OCI-LY3 (cell line): ENCODE data around the gene MEN1.

Experiments
- EZH2phosphoT487 ChIP-seq: fragments of 200-600 bp; shearing (Covaris generic); IDR thresholded peaks from 2 replicates; pipeline ENCODE4 v1.6.1; 2018; ENCODE audit warnings: antibody characterized with exemption, mixed run types, low read depth
- TF ChIP-seq, protein P1 (sequence below): fragments of 200-600, 300-600 bp; sonication (generic); IDR thresholded peaks from 2 replicates; pipeline ENCODE4 v1.5.1; 2014; ENCODE audit warnings: antibody characterized with exemption, low read length, low read depth

DNA sequence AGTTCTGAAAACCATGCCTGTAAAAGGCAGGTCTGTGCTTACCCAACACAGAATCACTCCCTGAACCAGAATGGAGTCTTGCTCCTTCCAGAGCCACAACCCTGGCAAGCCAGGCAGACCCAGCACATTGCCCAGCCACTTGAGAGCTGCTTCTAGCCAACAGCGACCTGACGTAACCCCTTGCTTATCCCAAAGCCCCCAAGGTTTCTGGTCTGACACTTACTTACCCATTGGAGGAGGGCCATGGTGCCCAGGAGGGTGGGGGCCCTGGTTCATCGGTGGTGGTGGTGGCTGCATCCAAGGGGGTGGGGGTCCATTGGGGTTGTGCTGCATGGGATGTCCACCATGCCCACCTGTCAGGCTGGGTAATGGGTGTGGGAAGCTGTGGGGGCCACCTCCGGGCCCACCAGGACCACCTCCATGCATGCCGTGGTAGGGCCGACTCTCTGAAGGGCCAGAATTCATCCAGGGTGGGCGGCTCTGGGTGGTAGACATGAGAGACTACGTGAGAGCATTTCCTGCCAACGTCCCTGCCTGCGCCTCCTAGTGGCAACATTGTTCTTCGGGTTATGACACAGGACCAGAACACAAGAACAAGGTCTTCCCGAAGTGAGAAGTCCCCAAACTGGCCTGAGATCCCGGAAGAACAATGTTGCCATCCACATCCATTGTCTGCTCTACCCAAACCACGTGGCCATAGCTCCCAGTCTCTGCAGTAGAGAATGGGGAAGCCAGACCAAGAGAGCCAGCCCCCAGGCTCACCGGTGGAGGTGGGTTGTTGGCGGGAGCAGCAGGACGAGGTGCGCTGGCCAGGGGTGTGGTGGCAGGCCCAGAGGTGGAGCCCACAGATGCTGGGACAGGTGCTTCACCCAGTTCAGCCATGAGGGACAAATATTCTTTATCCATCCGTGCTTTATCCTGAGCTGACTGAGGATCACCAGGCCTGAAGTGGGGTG is 42.7 kb downstream of the MEN1 start:
- TF ChIP-seq, protein P1, sequence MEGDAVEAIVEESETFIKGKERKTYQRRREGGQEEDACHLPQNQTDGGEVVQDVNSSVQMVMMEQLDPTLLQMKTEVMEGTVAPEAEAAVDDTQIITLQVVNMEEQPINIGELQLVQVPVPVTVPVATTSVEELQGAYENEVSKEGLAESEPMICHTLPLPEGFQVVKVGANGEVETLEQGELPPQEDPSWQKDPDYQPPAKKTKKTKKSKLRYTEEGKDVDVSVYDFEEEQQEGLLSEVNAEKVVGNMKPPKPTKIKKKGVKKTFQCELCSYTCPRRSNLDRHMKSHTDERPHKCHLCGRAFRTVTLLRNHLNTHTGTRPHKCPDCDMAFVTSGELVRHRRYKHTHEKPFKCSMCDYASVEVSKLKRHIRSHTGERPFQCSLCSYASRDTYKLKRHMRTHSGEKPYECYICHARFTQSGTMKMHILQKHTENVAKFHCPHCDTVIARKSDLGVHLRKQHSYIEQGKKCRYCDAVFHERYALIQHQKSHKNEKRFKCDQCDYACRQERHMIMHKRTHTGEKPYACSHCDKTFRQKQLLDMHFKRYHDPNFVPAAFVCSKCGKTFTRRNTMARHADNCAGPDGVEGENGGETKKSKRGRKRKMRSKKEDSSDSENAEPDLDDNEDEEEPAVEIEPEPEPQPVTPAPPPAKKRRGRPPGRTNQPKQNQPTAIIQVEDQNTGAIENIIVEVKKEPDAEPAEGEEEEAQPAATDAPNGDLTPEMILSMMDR = peak; percentile 85
- no peak for TF ChIP-seq EZH2phosphoT487
